Measurements from ENCODE around the gene PUS1. TPM values are rescaled to one million over a fixed set of nuclear protein-coding genes. Genes with fewer than 3 reads are reported as not detected.

PUS1 gene
- total RNA-seq, 1 donor from 2014 or later: 19.6 TPM

GRCh38 chr12:131902332-131903241 lies 26.5 kb upstream of the PUS1 start:
- ATAC-seq: peak; percentile 6
- DNase-seq (ENCODE audit: low spot score): no peak

- ATAC-seq (no peak), DNase-seq (ENCODE audit: low spot score) (no peak)
Observed at GRCh38 chr12:131903270-131904255, 25.5 kb upstream of the PUS1 start.

GRCh38 chr12:131904346-131904745 lies 24.7 kb upstream of the PUS1 start:
- DNase-seq (ENCODE audit: low spot score): no peak
- ATAC-seq: no peak

GRCh38 chr12:131905081-131905629 lies 23.9 kb upstream of the PUS1 start:
- ATAC-seq (no peak), DNase-seq (ENCODE audit: low spot score) (no peak)

- no peak for DNase-seq (ENCODE audit: low spot score)
Observed at GRCh38 chr12:131905630-131906091, 23.4 kb upstream of the PUS1 start.

GRCh38 chr12:131907379-131908091 lies 21.5 kb upstream of the PUS1 start:
- no peak for ATAC-seq
- DNase-seq (ENCODE audit: low spot score): no peak

More at GRCh38 chr12:131905630-131906091, 23.4 kb upstream of the PUS1 start:
- ATAC-seq: no peak

GRCh38 chr12:131908092-131909080 lies 20.7 kb upstream of the PUS1 start:
- ATAC-seq: no peak

GRCh38 chr12:131909081-131909751 lies 19.9 kb upstream of the PUS1 start:
- DNase-seq (ENCODE audit: low spot score) (no peak), ATAC-seq (no peak)

More at GRCh38 chr12:131908092-131909080, 20.7 kb upstream of the PUS1 start:
- DNase-seq (ENCODE audit: low spot score): no peak

GRCh38 chr12:131909752-131910219 lies 19.3 kb upstream of the PUS1 start:
- no peak for ATAC-seq

GRCh38 chr12:131910302-131911027 lies 18.6 kb upstream of the PUS1 start:
- ATAC-seq (no peak), DNase-seq (ENCODE audit: low spot score) (no peak)

More at GRCh38 chr12:131909752-131910219, 19.3 kb upstream of the PUS1 start:
- DNase-seq (ENCODE audit: low spot score): no peak

- ATAC-seq: no peak
- DNase-seq (ENCODE audit: low spot score): no peak
Observed at GRCh38 chr12:131911028-131911650, 17.9 kb upstream of the PUS1 start.

- DNase-seq (ENCODE audit: low spot score) (no peak), ATAC-seq (no peak)
Observed at GRCh38 chr12:131911851-131912477, 17.1 kb upstream of the PUS1 start.

- peak; percentile 15 for ATAC-seq
- no peak for DNase-seq (ENCODE audit: low spot score)
Observed at GRCh38 chr12:131912518-131913274, 16.4 kb upstream of the PUS1 start.

GRCh38 chr12:131913666-131914065 lies 15.4 kb upstream of the PUS1 start:
- ATAC-seq (no peak), DNase-seq (ENCODE audit: low spot score) (no peak)

GRCh38 chr12:131914179-131914702 lies 14.8 kb upstream of the PUS1 start:
- DNase-seq (ENCODE audit: low spot score): no peak
- no peak for ATAC-seq

All from left lobe of liver (tissue), 2 donors.